ENCODE results near the gene FAM53B.

Gene FAM53B

DNA sequence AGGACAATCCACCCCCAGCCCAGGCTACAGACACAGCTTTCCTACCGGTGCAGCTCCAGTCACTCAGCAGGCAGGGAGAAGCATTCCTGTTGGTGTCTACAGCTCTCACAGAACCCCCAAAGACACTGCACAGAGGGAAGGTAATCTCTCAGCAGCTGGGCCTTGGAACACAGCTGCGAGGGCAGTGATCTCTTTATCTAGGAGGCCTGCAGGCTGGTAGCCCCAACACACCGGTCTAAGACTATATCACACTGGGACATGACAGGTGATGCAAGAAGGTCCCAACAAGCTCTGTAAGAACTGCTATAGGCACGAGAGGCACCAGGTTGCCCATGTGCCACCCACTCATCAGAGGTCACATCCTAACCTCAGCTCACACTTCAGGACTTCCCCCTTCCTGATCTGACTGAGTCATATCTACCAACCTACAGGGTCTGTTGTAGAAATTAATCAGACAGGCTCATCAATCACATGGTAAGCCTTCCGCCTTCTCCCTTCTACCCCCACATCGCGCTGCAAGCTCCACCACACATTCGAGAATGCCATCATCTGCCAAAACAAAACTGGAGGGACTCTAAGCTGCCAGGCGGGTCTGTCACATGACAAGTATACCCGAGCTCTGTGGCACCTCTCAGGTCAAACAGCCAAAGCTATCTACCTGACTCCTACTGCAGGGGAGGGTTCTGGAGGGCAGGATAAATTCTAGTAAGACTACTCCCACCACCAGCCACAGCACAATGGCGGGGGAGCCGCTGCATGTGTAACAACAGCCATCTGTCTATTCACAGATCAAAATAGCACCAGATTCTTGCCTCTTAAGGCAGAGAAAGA is 26.1 kb downstream of the FAM53B start:
- H3K79me1 ChIP-seq (ENCODE audit: low read depth, low read length) = peaks cover 6% of the 10 kb centered on the region
- H2AK5ac ChIP-seq (ENCODE audit: low read depth, low read length) = no peak overlapping the region
- H4K91ac ChIP-seq (ENCODE audit: low read depth, low read length, poor library complexity) = no peak overlapping the region
- H3K27me3 ChIP-seq (ENCODE audit: control insufficient read depth in 3 of 3, insufficient read depth in 3 of 3, low read depth in 1 of 3, low read length in 3 of 3) = no peaks in the 10 kb centered on the region
- H3K14ac ChIP-seq (ENCODE audit: low read length) = no peak overlapping the region
- no peak overlapping the region for H3K9ac ChIP-seq (ENCODE audit: low read depth, low read length, poor library complexity)
- H3K4me1 ChIP-seq (ENCODE audit: control insufficient read depth in 2 of 2, insufficient read depth in 1 of 2, low read depth in 1 of 2, low read length in 2 of 2) = peaks cover 3 to 11% of the 10 kb centered on the region in 2 donors
- H3K4me2 ChIP-seq (ENCODE audit: insufficient read depth, low read length, poor library complexity, severe bottlenecking) = no peak overlapping the region
- H2BK12ac ChIP-seq (ENCODE audit: low read length) = no peak overlapping the region
- H3K18ac ChIP-seq (ENCODE audit: low read length) = no peak overlapping the region
- H3K4me3 ChIP-seq (ENCODE audit: low read length in 2 of 2) = no peak overlapping the region
- H3K27ac ChIP-seq (replicated peaks; ENCODE audit: low read length) = no peak overlapping the region
- peaks cover 0 to 7% of the 10 kb centered on the region in 2 donors for H3K36me3 ChIP-seq (replicated peaks in 1 of 2; ENCODE audit: control insufficient read depth in 2 of 2, insufficient read depth in 2 of 2, low read length in 2 of 2)
- no peak overlapping the region for H2BK120ac ChIP-seq (ENCODE audit: low read depth, low read length)
- H4K8ac ChIP-seq (ENCODE audit: low read depth, low read length) = no peak overlapping the region
- no peak for DNase-seq (ENCODE audit: low spot score)
- WGBS, 2 donors (ENCODE audit: extremely low coverage in 2 of 2, insufficient read length in 2 of 2, insufficient replicate concordance in 1 of 2) = no CpG with 5 or more reads among the region's 12 CpGs
- peaks cover 0 to 6% of the 10 kb centered on the region in 2 donors for H3K9me3 ChIP-seq (replicated peaks in 1 of 2; ENCODE audit: control insufficient read depth in 2 of 2, insufficient read depth in 1 of 2, low read depth in 1 of 2, low read length in 2 of 2)
- no peak overlapping the region for H2BK5ac ChIP-seq (ENCODE audit: low read length)
- no peak overlapping the region for H2BK15ac ChIP-seq (ENCODE audit: low read length)
- no peak overlapping the region for H3K4ac ChIP-seq (ENCODE audit: low read length)
- no peak overlapping the region for H3K23ac ChIP-seq (ENCODE audit: low read depth, low read length, poor library complexity)
- no peak overlapping the region for H2AFZ ChIP-seq (ENCODE audit: low read length)

DNA sequence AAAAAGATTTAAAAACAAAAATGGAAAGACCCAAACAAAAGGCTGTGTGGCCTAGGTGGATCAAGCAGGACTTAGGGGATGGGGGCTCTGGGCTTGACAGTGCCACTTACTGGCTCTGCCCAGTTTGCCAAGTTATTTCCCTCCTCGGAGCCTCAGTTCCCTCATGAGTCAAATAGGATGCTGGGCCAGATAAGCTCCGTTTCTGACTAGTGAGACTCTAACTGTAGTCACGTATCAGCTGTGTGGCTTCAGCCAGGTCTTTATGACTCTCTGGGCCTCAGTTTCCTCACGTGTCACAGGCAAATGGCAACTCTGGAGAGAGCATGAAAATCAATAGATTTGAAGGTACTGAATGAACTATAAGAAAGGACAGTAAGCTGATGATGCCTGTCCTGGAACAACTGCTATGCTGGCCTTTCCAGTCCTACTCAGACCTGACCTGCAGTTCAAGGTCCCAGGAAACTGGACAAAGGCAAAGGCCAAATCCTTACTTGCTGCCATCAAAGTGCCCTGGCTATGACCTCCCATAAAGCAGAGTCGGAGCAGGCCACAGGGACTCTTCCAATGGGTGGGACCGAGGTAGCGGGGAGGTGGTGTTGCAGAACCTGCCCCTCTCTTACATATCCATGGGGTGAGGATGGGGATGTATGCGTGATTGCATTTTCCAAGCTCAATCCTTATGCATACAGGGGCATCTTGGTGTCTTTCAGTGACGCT is 27.0 kb downstream of the FAM53B start:
- Histone ChIP-seq H4K8ac (ENCODE audit: low read depth, low read length) (no peak overlapping the region), H3K4ac (ENCODE audit: low read length) (no peak overlapping the region), H3K27ac (replicated peaks; ENCODE audit: low read length) (no peak overlapping the region), H2BK5ac (ENCODE audit: low read length) (no peak overlapping the region), H2AK5ac (ENCODE audit: low read depth, low read length) (no peak overlapping the region), H3K23ac (ENCODE audit: low read depth, low read length, poor library complexity) (no peak overlapping the region), H3K9me3 (replicated peaks in 1 of 2; ENCODE audit: control insufficient read depth in 2 of 2, insufficient read depth in 1 of 2, low read depth in 1 of 2, low read length in 2 of 2) (peaks cover 0 to 6% of the 10 kb centered on the region in 2 donors), H3K27me3 (ENCODE audit: control insufficient read depth in 3 of 3, insufficient read depth in 3 of 3, low read depth in 1 of 3, low read length in 3 of 3) (no peaks in the 10 kb centered on the region), H2BK120ac (ENCODE audit: low read depth, low read length) (no peak overlapping the region), H3K4me2 (ENCODE audit: insufficient read depth, low read length, poor library complexity, severe bottlenecking) (no peak overlapping the region), H4K91ac (ENCODE audit: low read depth, low read length, poor library complexity) (no peak overlapping the region), H3K18ac (ENCODE audit: low read length) (no peak overlapping the region), H3K36me3 (replicated peaks in 1 of 2; ENCODE audit: control insufficient read depth in 2 of 2, insufficient read depth in 2 of 2, low read length in 2 of 2) (peaks cover 0 to 7% of the 10 kb centered on the region in 2 donors), H2BK12ac (ENCODE audit: low read length) (no peak overlapping the region), H3K4me1 (ENCODE audit: control insufficient read depth in 2 of 2, insufficient read depth in 1 of 2, low read depth in 1 of 2, low read length in 2 of 2) (peaks cover 3 to 7% of the 10 kb centered on the region in 2 donors), H2AFZ (ENCODE audit: low read length) (no peak overlapping the region), H3K14ac (ENCODE audit: low read length) (no peak overlapping the region), H3K9ac (ENCODE audit: low read depth, low read length, poor library complexity) (no peak overlapping the region), H3K4me3 (ENCODE audit: low read length in 2 of 2) (no peak overlapping the region), H2BK15ac (ENCODE audit: low read length) (no peak overlapping the region), H3K79me1 (ENCODE audit: low read depth, low read length) (peaks cover 7% of the 10 kb centered on the region)
- WGBS, 2 donors (ENCODE audit: extremely low coverage in 2 of 2, insufficient read length in 2 of 2, insufficient replicate concordance in 1 of 2) = no CpG with 5 or more reads among the region's 9 CpGs
- no peak for DNase-seq (ENCODE audit: low spot score)

DNA sequence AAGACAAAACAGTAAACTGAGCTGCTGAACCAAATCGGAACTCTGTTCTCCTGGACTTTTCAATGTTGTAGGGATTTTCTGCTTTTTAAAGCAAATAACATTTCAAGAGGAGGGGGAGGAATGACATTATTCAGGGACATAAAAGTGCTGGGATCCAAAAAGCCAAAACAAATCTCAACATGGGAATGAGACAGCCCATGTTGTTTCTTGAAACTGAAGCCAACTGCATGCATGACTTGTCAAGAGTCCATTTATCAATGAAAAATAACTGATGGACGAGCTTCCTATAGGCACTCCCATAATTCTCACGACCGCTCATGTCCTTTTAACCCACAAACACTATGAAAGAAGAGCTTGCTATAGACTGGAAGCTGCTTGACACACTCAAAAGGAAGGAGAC is 27.8 kb downstream of the FAM53B start:
- DNase-seq (ENCODE audit: low spot score) = no peak

GRCh38 chr10:124715439-124715838 is 28.7 kb downstream of the FAM53B start:
- Histone ChIP-seq H2BK15ac (ENCODE audit: low read length) (no peak overlapping the region), H3K4ac (ENCODE audit: low read length) (no peak overlapping the region), H3K9me3 (replicated peaks in 1 of 2; ENCODE audit: control insufficient read depth in 2 of 2, insufficient read depth in 1 of 2, low read depth in 1 of 2, low read length in 2 of 2) (peaks cover 0 to 6% of the 10 kb centered on the region in 2 donors), H3K79me1 (ENCODE audit: low read depth, low read length) (peaks cover 7% of the 10 kb centered on the region), H3K27ac (replicated peaks; ENCODE audit: low read length) (no peak overlapping the region), H3K4me2 (ENCODE audit: insufficient read depth, low read length, poor library complexity, severe bottlenecking) (no peak overlapping the region), H3K14ac (ENCODE audit: low read length) (no peak overlapping the region), H3K18ac (ENCODE audit: low read length) (no peak overlapping the region), H4K8ac (ENCODE audit: low read depth, low read length) (no peak overlapping the region), H3K9ac (ENCODE audit: low read depth, low read length, poor library complexity) (no peak overlapping the region), H3K4me1 (ENCODE audit: control insufficient read depth in 2 of 2, insufficient read depth in 1 of 2, low read depth in 1 of 2, low read length in 2 of 2) (peaks cover 3 to 7% of the 10 kb centered on the region in 2 donors), H3K27me3 (ENCODE audit: control insufficient read depth in 3 of 3, insufficient read depth in 3 of 3, low read depth in 1 of 3, low read length in 3 of 3) (no peaks in the 10 kb centered on the region), H2BK12ac (ENCODE audit: low read length) (no peak overlapping the region), H3K23ac (ENCODE audit: low read depth, low read length, poor library complexity) (no peak overlapping the region), H2BK5ac (ENCODE audit: low read length) (no peak overlapping the region), H2BK120ac (ENCODE audit: low read depth, low read length) (peak overlapping the region; percentile 39), H3K36me3 (replicated peaks in 1 of 2; ENCODE audit: control insufficient read depth in 2 of 2, insufficient read depth in 2 of 2, low read length in 2 of 2) (peaks cover 0 to 5% of the 10 kb centered on the region in 2 donors), H3K4me3 (ENCODE audit: low read length in 2 of 2) (no peak overlapping the region), H4K91ac (ENCODE audit: low read depth, low read length, poor library complexity) (no peak overlapping the region), H2AFZ (ENCODE audit: low read length) (no peak overlapping the region), H2AK5ac (ENCODE audit: low read depth, low read length) (no peak overlapping the region)
- WGBS, 2 donors (ENCODE audit: extremely low coverage in 2 of 2, insufficient read length in 2 of 2, insufficient replicate concordance in 1 of 2) = no CpG with 5 or more reads among the region's 6 CpGs
- DNase-seq (ENCODE audit: low spot score) = no peak

More for the DNA sequence above, 27.8 kb downstream of the FAM53B start:
- Histone ChIP-seq H3K4me3 (ENCODE audit: low read length in 2 of 2) (no peak overlapping the region), H3K9me3 (replicated peaks in 1 of 2; ENCODE audit: control insufficient read depth in 2 of 2, insufficient read depth in 1 of 2, low read depth in 1 of 2, low read length in 2 of 2) (peaks cover 0 to 6% of the 10 kb centered on the region in 2 donors), H2BK5ac (ENCODE audit: low read length) (no peak overlapping the region), H3K9ac (ENCODE audit: low read depth, low read length, poor library complexity) (no peak overlapping the region), H2BK120ac (ENCODE audit: low read depth, low read length) (no peak overlapping the region), H3K4ac (ENCODE audit: low read length) (no peak overlapping the region), H3K36me3 (replicated peaks in 1 of 2; ENCODE audit: control insufficient read depth in 2 of 2, insufficient read depth in 2 of 2, low read length in 2 of 2) (peaks cover 0 to 7% of the 10 kb centered on the region in 2 donors), H3K14ac (ENCODE audit: low read length) (no peak overlapping the region), H3K4me1 (ENCODE audit: control insufficient read depth in 2 of 2, insufficient read depth in 1 of 2, low read depth in 1 of 2, low read length in 2 of 2) (peaks cover 3 to 7% of the 10 kb centered on the region in 2 donors), H2BK12ac (ENCODE audit: low read length) (no peak overlapping the region), H2AFZ (ENCODE audit: low read length) (no peak overlapping the region), H4K91ac (ENCODE audit: low read depth, low read length, poor library complexity) (no peak overlapping the region), H2AK5ac (ENCODE audit: low read depth, low read length) (no peak overlapping the region), H3K18ac (ENCODE audit: low read length) (no peak overlapping the region), H3K79me1 (ENCODE audit: low read depth, low read length) (peaks cover 7% of the 10 kb centered on the region), H3K27ac (replicated peaks; ENCODE audit: low read length) (no peak overlapping the region), H3K27me3 (ENCODE audit: control insufficient read depth in 3 of 3, insufficient read depth in 3 of 3, low read depth in 1 of 3, low read length in 3 of 3) (no peaks in the 10 kb centered on the region), H3K23ac (ENCODE audit: low read depth, low read length, poor library complexity) (no peak overlapping the region), H4K8ac (ENCODE audit: low read depth, low read length) (no peak overlapping the region), H2BK15ac (ENCODE audit: low read length) (no peak overlapping the region), H3K4me2 (ENCODE audit: insufficient read depth, low read length, poor library complexity, severe bottlenecking) (no peak overlapping the region)
- no CpG with 5 or more reads among the region's 4 CpGs for WGBS, 2 donors (ENCODE audit: extremely low coverage in 2 of 2, insufficient read length in 2 of 2, insufficient replicate concordance in 1 of 2)

Data from neuronal stem cell (in vitro differentiated cells).